ENCODE data around the gene SLC50A1.
A peak's percentile ranks its signal among the peaks of the same experiment; 100 is the strongest.

SLC50A1 gene

DNA sequence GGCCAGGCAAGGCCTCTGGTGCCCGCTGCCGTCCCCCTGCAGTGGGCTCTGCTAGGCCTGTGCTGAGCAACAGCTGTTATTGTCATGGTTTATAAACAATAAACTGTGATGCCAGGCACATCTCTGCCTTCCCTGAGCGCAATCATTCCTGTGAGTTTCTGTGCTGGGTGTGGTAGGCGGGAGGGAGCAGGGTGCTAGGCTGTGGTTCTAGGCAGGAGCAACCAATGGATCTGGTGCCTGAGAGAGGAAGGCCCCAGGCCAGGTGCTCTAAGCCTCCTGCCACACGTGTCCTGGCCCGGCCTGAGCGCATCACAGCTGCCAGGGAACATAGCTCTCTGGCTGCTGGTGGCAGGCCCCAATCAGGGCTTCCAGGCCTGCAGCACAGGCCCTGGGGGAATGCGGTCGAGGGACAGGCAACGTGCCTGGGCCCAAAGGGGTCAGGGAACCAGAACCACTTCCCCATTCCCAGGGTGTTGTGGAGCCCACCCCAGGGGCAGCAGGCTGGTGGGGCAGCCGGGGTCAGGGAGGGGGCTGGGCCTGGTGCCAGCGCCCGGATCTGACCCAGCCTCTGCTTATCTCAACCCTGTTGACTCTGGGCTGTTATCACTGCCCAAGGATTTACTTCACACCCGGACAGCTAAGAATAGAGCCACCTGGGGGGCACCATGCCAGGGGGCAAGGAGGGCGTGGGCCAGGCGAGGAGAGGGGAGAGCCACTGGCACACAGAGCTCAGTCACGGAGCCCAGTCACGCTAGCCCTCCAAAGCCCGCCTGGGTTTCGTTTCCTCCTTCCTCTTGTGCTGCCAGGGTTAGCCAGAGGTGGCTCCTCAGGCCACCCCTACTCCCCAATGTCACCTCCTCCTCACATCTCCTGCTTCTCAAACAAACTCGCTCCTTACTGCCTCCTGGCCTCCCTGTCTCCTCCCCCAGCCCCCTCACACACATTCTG, 49.5 kb downstream of the SLC50A1 start:
- H3K4me3 ChIP-seq (ENCODE audit: low read depth in 1 of 2, low read length in 2 of 2), result peak overlapping the region in 1 of 2 donors; percentile 36
- no peaks in the 10 kb centered on the region for H3K36me3 ChIP-seq (ENCODE audit: control insufficient read depth in 1 of 2, insufficient read depth in 2 of 2, low read length in 2 of 2)
- no peaks in the 10 kb centered on the region for H3K27me3 ChIP-seq (ENCODE audit: control insufficient read depth in 1 of 2, insufficient read depth in 2 of 2, low read length in 2 of 2)
- H3K27ac ChIP-seq (ENCODE audit: low read depth, low read length), result peak overlapping the region; percentile 61
- H3K9ac ChIP-seq (ENCODE audit: low read depth in 1 of 2, low read length in 2 of 2), result peak overlapping the region; percentile 18 to 55
- peaks cover 37 to 51% of the 10 kb centered on the region in 2 donors for H3K4me1 ChIP-seq (ENCODE audit: control insufficient read depth in 1 of 2, insufficient read depth in 2 of 2, low read length in 2 of 2)
- no peaks in the 10 kb centered on the region for H3K9me3 ChIP-seq (ENCODE audit: control insufficient read depth in 1 of 2, low read length in 2 of 2)

DNA sequence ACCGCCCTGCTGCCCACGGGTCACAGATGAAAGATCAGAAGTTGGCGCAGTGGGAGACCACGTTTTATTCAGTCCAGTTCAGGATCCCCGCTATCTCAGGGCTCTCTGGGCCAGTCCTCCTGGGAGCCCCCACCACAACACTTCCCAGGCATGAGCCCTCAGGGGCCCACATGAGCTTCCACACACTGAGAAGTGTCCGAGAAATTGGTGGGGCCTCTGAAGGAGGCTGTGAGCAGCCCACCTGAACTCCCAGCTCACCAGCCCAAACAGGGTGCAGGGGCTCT, 50.1 kb downstream of the SLC50A1 start:
- no peaks in the 10 kb centered on the region for H3K36me3 ChIP-seq (ENCODE audit: control insufficient read depth in 1 of 2, insufficient read depth in 2 of 2, low read length in 2 of 2)
- H3K27me3 ChIP-seq (ENCODE audit: control insufficient read depth in 1 of 2, insufficient read depth in 2 of 2, low read length in 2 of 2), result no peaks in the 10 kb centered on the region
- H3K4me3 ChIP-seq (ENCODE audit: low read depth in 1 of 2, low read length in 2 of 2), result peak overlapping the region in 1 of 2 donors; percentile 36
- H3K9ac ChIP-seq (ENCODE audit: low read depth in 1 of 2, low read length in 2 of 2), result peak overlapping the region in 1 of 2 donors; percentile 55
- H3K4me1 ChIP-seq (ENCODE audit: control insufficient read depth in 1 of 2, insufficient read depth in 2 of 2, low read length in 2 of 2), result peaks cover 37 to 51% of the 10 kb centered on the region in 2 donors
- H3K27ac ChIP-seq (ENCODE audit: low read depth, low read length), result peak overlapping the region; percentile 61
- no peaks in the 10 kb centered on the region for H3K9me3 ChIP-seq (ENCODE audit: control insufficient read depth in 1 of 2, low read length in 2 of 2)

GRCh38 chr1:155186067-155186793, 50.6 kb downstream of the SLC50A1 start:
- Histone ChIP-seq H3K4me1 (ENCODE audit: control insufficient read depth in 1 of 2, insufficient read depth in 2 of 2, low read length in 2 of 2) (peaks cover 35 to 50% of the 10 kb centered on the region in 2 donors), H3K4me3 (ENCODE audit: low read depth in 1 of 2, low read length in 2 of 2) (peak overlapping the region in 1 of 2 donors; percentile 13), H3K27ac (ENCODE audit: low read depth, low read length) (peak overlapping the region; percentile 45), H3K9ac (ENCODE audit: low read depth in 1 of 2, low read length in 2 of 2) (peak overlapping the region in 1 of 2 donors; percentile 55), H3K36me3 (ENCODE audit: control insufficient read depth in 1 of 2, insufficient read depth in 2 of 2, low read length in 2 of 2) (no peaks in the 10 kb centered on the region), H3K27me3 (ENCODE audit: control insufficient read depth in 1 of 2, insufficient read depth in 2 of 2, low read length in 2 of 2) (no peaks in the 10 kb centered on the region), H3K9me3 (ENCODE audit: control insufficient read depth in 1 of 2, low read length in 2 of 2) (no peaks in the 10 kb centered on the region)

- no peaks in the 10 kb centered on the region for H3K27me3 ChIP-seq (ENCODE audit: control insufficient read depth in 1 of 2, insufficient read depth in 2 of 2, low read length in 2 of 2)
- H3K4me1 ChIP-seq (ENCODE audit: control insufficient read depth in 1 of 2, insufficient read depth in 2 of 2, low read length in 2 of 2), result peaks cover 33 to 43% of the 10 kb centered on the region in 2 donors
- H3K4me3 ChIP-seq (ENCODE audit: low read depth in 1 of 2, low read length in 2 of 2), result peak overlapping the region in 1 of 2 donors; percentile 13
- H3K9me3 ChIP-seq (ENCODE audit: control insufficient read depth in 1 of 2, low read length in 2 of 2), result no peaks in the 10 kb centered on the region
- H3K36me3 ChIP-seq (ENCODE audit: control insufficient read depth in 1 of 2, insufficient read depth in 2 of 2, low read length in 2 of 2), result no peaks in the 10 kb centered on the region
- H3K27ac ChIP-seq (ENCODE audit: low read depth, low read length), result peak overlapping the region; percentile 45
- H3K9ac ChIP-seq (ENCODE audit: low read depth in 1 of 2, low read length in 2 of 2), result peak overlapping the region in 1 of 2 donors; percentile 55
Observed at GRCh38 chr1:155186794-155187455, 51.3 kb downstream of the SLC50A1 start.

GRCh38 chr1:155187456-155187891, 51.8 kb downstream of the SLC50A1 start:
- Histone ChIP-seq H3K4me3 (ENCODE audit: low read depth in 1 of 2, low read length in 2 of 2) (no peak overlapping the region), H3K9me3 (ENCODE audit: control insufficient read depth in 1 of 2, low read length in 2 of 2) (no peaks in the 10 kb centered on the region), H3K4me1 (ENCODE audit: control insufficient read depth in 1 of 2, insufficient read depth in 2 of 2, low read length in 2 of 2) (peaks cover 36 to 42% of the 10 kb centered on the region in 2 donors), H3K36me3 (ENCODE audit: control insufficient read depth in 1 of 2, insufficient read depth in 2 of 2, low read length in 2 of 2) (no peaks in the 10 kb centered on the region), H3K27ac (ENCODE audit: low read depth, low read length) (no peak overlapping the region), H3K9ac (ENCODE audit: low read depth in 1 of 2, low read length in 2 of 2) (no peak overlapping the region), H3K27me3 (ENCODE audit: control insufficient read depth in 1 of 2, insufficient read depth in 2 of 2, low read length in 2 of 2) (no peaks in the 10 kb centered on the region)

GRCh38 chr1:155188268-155188667, 52.6 kb downstream of the SLC50A1 start:
- peaks cover 42% of the 10 kb centered on the region in 2 donors for H3K4me1 ChIP-seq (ENCODE audit: control insufficient read depth in 1 of 2, insufficient read depth in 2 of 2, low read length in 2 of 2)
- no peak overlapping the region for H3K4me3 ChIP-seq (ENCODE audit: low read depth in 1 of 2, low read length in 2 of 2)
- no peaks in the 10 kb centered on the region for H3K27me3 ChIP-seq (ENCODE audit: control insufficient read depth in 1 of 2, insufficient read depth in 2 of 2, low read length in 2 of 2)
- no peak overlapping the region for H3K27ac ChIP-seq (ENCODE audit: low read depth, low read length)
- no peaks in the 10 kb centered on the region for H3K9me3 ChIP-seq (ENCODE audit: control insufficient read depth in 1 of 2, low read length in 2 of 2)
- no peak overlapping the region for H3K9ac ChIP-seq (ENCODE audit: low read depth in 1 of 2, low read length in 2 of 2)
- H3K36me3 ChIP-seq (ENCODE audit: control insufficient read depth in 1 of 2, insufficient read depth in 2 of 2, low read length in 2 of 2), result no peaks in the 10 kb centered on the region
